Measurements from ENCODE around the gene TGM3.

Gene TGM3

GRCh38 chr20:2385026-2385425 lies 89.2 kb downstream of the TGM3 start:
- no peak for DNase-seq

- DNase-seq = no peak
Measured at GRCh38 chr20:2385496-2385895, 89.7 kb downstream of the TGM3 start.

- DNase-seq = peak in 1 of 3 donors; percentile 5
Measured at GRCh38 chr20:2386516-2387179, 90.8 kb downstream of the TGM3 start.

- peak; percentile 47 to 57 (median 54) for DNase-seq
Measured at GRCh38 chr20:2387180-2387577, 91.4 kb downstream of the TGM3 start.

- no peak for DNase-seq
Measured at GRCh38 chr20:2387580-2387979, 91.8 kb downstream of the TGM3 start.
